ENCODE data around the gene ANO9. TPM values are rescaled to one million over a fixed set of nuclear protein-coding genes. Genes with fewer than 3 reads are reported as not detected.
"Not testable (repeated sequence)": the region's sequence is repeated elsewhere in the genome, so short reads cannot be mapped to it uniquely, and the experiment has no call there.

The ANO9 gene
- total RNA-seq, 1 experiment from 2014 or later = not detected

GRCh38 chr11:434999-435740, 6.6 kb downstream of the ANO9 start:
- DNase-seq (ENCODE audit: low read depth) = not testable (repeated sequence)

GRCh38 chr11:434496-434895, 7.3 kb downstream of the ANO9 start:
- no peak for DNase-seq (ENCODE audit: low read depth)

- no peak for DNase-seq (ENCODE audit: low read depth)
Measured at GRCh38 chr11:433641-434040, 8.2 kb downstream of the ANO9 start.

GRCh38 chr11:433111-433510, 8.7 kb downstream of the ANO9 start:
- DNase-seq (ENCODE audit: low read depth) = no peak

GRCh38 chr11:432501-433100, 9.2 kb downstream of the ANO9 start:
- DNase-seq (ENCODE audit: low read depth) = no peak

- no peak for DNase-seq (ENCODE audit: low read depth)
Measured at GRCh38 chr11:431921-432320, 9.9 kb downstream of the ANO9 start.

GRCh38 chr11:429931-430456, 11.8 kb downstream of the ANO9 start:
- DNase-seq (ENCODE audit: low read depth) = no peak

- no peak for DNase-seq (ENCODE audit: low read depth)
Measured at GRCh38 chr11:429391-429790, 12.4 kb downstream of the ANO9 start.

GRCh38 chr11:428295-428694, 13.5 kb downstream of the ANO9 start:
- no peak for DNase-seq (ENCODE audit: low read depth)

- DNase-seq (ENCODE audit: low read depth) = no peak
Measured at GRCh38 chr11:426851-427250, 15.0 kb downstream of the ANO9 start.

- DNase-seq (ENCODE audit: low read depth) = no peak
Measured at GRCh38 chr11:425301-425700, 16.5 kb downstream of the ANO9 start.

- not testable (repeated sequence) for DNase-seq (ENCODE audit: low read depth)
Measured at GRCh38 chr11:424766-425165, 17.0 kb downstream of the ANO9 start.

GRCh38 chr11:424232-424631, 17.6 kb downstream of the ANO9 start:
- no peak for DNase-seq (ENCODE audit: low read depth)

- DNase-seq (ENCODE audit: low read depth) = no peak
Measured at GRCh38 chr11:422249-422656, 19.6 kb downstream of the ANO9 start.

GRCh38 chr11:420911-421321, 20.9 kb downstream of the ANO9 start:
- no peak for DNase-seq (ENCODE audit: low read depth)

GRCh38 chr11:420054-420910, 21.5 kb downstream of the ANO9 start:
- DNase-seq (ENCODE audit: low read depth) = no peak

- DNase-seq (ENCODE audit: low read depth) = no peak
Measured at GRCh38 chr11:419248-420005, 22.4 kb downstream of the ANO9 start.

GRCh38 chr11:418343-419247, 23.2 kb downstream of the ANO9 start:
- DNase-seq (ENCODE audit: low read depth) = no peak

GRCh38 chr11:417652-418342, 24.0 kb downstream of the ANO9 start:
- DNase-seq (ENCODE audit: low read depth) = no peak
